GM12892 (cell line): Measurements from ENCODE around the gene LSM2.
"Not testable (repeated sequence)": the region's sequence is repeated elsewhere in the genome, so short reads cannot be mapped to it uniquely, and the experiment has no call there.

Experiments used
- POLR2A ChIP-seq: IDR thresholded peaks from 2 replicates; pipeline ENCODE4 v1.6.1; 2011; ENCODE audit warnings: low read depth, low read length, control low read depth
- POLR2AphosphoS5 ChIP-seq: IDR thresholded peaks from 2 replicates; pipeline ENCODE4 v1.6.1; 2011; ENCODE audit warnings: low read depth, low read length, control low read depth
- TAF1 ChIP-seq: IDR thresholded peaks from 2 replicates; pipeline ENCODE4 v1.6.1; 2011; ENCODE audit warnings: low read depth, mild to moderate bottlenecking, control low read depth, low read length, borderline replicate concordance

GRCh38 chr6:31820399-31820798, 13.6 kb upstream of the LSM2 start:
- TF ChIP-seq POLR2A, TAF1, POLR2AphosphoS5: not testable (repeated sequence)
